HG02588 (cell line): Measurements from ENCODE around the gene CTBP1.
"Not testable (repeated sequence)": the region's sequence is repeated elsewhere in the genome, so short reads cannot be mapped to it uniquely, and the experiment has no call there.

Experiments
- ATAC-seq: cut with Tn5 transposase; IDR thresholded peaks from one replicate; pipeline ENCODE4 v1.9.1; 2021; ENCODE audit warnings: mild to moderate bottlenecking, moderate library complexity; ENCODE audit not compliant: unreplicated experiment

The CTBP1 gene

DNA sequence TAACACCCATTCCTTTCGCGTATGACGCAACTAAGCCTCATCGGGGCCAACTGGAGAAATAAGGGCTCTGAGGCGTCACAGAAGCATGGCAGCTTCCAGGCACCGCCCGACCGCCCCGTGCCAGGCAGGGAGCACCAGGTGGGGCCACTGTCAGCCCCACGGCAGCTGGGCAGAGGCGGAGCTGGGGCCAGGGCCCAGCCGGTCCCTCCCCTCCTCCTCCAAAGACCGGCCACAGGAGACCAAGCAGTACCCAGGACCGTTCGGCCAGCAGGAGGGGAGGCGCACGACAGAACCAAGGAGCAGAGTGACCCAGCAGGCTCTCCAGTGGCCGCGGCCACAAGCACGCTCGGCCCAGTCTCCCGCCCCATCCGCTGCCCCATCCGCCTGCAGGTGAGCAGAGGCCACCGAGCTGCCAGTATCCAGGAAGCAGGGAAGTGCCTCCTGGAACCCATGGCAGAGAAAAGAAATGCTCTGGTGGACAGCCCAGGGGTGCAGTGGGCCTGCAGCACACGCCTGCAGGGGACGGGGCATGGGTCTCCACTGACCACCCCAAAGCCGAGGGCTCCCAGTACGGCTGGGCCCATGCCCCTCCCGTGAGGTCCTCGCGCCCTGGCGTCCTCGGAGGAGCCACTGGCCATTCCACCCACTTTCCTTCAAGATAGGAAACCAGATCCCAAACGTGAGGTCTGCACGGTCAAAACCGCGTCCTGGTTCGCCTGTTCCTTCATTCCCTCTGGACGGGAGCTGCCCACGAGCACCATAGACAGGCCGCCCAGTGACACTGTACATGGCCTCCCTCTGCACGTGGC lies 9.6 kb downstream of the CTBP1 start:
- ATAC-seq, result no peak

DNA sequence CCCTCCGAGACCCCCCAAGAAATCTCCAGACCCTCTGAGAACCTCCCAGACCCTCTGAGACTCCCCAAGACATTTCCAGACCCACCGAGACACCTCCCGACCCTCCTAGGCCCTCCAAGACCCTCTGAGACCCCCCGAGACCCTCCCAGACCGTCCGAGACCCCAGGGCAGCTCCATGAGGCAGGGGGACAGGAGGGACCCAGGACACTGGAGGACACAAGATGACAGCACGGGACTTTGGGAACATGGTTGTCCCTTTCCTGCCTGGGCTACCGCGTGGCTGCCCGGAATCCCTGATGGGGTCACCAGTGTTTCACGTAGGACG lies 10.3 kb downstream of the CTBP1 start:
- ATAC-seq, result no peak

DNA sequence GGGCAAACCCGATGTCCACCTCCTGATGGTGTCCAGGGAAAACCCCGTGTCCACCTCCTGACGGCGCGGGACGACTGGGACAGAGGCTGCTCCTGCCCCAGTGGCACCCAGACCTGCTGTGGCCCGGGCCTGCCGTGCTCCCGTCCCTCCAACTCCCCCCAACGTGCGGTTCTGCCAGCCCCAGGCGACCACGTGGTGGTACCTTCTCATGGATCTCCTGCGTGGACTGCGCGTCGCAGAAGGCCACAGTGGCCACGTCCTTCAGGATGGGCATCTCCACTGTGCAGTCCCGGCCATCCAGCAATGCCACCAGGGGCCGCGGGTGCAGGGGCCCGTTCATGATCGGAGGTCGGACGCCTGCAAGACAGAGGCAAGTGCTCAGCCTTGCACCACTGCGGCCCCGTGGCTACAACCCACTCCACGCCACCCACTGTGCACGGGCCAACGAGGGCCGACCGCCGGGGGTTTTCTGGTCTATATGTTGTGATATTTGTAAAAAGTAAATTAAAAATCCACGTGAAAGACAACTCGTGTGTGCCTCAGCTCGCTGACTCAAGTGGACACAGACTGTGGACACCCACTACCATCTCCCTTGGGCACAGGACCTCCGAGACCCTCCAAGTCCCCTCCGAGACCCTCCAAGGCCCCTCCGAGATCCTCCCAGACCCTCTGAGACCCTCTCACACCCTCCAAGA lies 10.8 kb downstream of the CTBP1 start:
- no peak for ATAC-seq

- not testable (repeated sequence) for ATAC-seq
Measured at GRCh38 chr4:1237261-1237660, 11.7 kb downstream of the CTBP1 start.

DNA sequence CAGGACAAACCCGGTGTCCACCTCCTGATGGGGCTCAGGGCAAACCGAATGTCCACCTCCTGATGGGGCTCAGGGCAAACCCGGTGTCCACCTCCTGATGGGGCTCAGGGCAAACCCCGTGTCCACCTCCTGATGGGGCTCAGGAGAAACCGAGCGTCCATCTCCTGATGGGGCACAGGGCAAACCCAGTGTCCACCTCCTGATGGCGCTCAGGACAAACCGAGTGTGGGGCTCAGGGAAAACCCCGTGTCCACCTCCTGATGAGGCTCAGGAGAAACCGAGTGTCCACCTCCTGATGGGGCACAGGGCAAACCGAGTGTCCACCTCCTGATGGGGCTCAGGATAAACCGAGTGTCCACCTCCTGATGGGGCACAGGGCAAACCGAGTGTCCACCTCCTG lies 12.1 kb downstream of the CTBP1 start:
- not testable (repeated sequence) for ATAC-seq

- ATAC-seq, result no peak
Measured at GRCh38 chr4:1236103-1236641, 12.8 kb downstream of the CTBP1 start.

DNA sequence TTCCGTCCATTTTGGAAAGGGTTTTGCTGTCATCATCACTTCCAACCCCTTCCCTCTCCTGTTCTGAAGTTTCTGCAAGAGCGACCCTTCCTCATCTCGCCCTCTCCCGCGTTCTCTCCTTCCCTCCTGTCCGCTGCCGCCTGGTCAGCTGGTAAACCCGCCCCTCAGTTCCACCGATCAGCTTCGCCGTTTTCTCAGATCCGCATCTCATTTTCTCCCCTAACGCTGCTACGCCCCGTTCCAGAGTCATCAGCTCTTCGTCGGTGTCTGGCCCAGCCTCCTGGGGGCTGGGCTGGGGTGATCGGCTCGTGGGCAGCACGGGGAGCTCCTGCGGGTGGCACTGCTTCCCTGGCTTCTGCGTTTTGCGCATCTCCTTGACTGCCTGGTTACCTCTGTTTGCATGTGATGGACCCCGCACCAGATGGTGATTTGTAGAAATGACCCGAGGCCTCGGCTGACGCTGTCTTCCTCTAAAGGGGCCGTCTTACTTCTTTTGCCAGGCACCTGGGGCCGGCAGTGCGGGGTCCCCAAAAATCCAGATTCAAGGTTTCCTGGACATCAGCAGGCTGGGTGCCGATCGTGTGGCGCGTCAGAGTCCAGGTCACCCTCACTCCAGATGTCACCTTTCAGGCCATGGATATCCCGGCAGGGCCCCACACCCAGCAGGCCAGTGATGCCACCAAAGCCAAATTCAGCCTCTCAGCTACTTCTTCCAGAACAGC lies 13.4 kb downstream of the CTBP1 start:
- ATAC-seq, result no peak

- no peak for ATAC-seq
Measured at GRCh38 chr4:1234811-1235292, 14.1 kb downstream of the CTBP1 start.

DNA sequence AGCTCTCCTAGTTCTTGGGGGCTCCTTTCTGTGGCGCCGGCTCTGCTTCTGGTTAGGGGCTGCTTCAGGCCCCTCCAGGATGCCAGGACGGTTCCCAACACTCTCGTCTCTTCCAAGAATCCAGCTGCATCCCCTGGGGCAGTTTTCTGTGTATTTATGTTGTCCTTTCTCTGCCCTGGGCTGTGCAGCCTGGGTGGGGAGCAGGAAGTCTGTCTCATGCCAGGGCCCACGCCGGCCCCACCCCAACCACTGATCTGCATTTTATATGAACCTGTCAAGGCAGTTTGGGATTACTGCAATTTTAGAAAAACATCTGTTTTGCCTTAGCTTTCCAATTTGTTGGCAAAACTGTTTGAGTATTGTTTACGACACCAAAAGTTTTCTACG lies 14.6 kb downstream of the CTBP1 start:
- no peak for ATAC-seq

- no peak for ATAC-seq
Measured at GRCh38 chr4:1233641-1234308, 15.2 kb downstream of the CTBP1 start.

GRCh38 chr4:1232661-1233621 lies 16.0 kb downstream of the CTBP1 start:
- no peak for ATAC-seq

- ATAC-seq, result no peak
Measured at GRCh38 chr4:1231637-1232360, 17.1 kb downstream of the CTBP1 start.

DNA sequence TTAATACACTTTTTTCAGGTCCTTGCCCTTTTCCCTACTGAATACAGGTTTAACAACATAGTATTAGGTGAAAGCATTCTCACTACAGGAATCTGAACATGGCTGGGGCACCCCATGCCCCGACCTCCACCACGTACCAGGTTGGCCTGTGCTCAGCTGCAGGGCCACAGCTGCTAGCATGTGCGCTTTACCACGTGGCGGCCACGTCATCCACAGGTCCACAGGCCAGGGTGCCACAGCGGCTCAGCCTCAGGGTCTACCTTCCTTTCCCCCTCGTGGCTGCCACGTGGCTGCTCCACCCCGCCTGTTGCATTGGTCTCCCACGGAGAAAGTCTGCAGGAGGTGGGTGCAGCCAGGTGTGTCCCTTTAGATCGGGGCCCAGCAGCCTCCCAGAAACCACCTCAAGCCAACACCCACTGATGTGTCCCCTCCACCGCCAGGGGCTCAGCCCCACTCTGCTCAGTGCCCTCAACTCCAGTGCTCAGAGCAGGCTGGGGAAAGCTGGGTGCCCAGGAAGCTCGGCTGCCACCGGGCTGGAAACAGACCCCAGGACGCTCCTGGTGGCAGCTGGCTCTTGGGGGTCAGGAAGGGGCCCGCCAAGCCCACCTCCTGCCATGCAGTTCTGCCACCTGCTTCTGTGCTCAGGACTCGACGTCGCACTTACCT lies 17.8 kb downstream of the CTBP1 start:
- no peak for ATAC-seq

- ATAC-seq, result no peak
Measured at GRCh38 chr4:1230316-1230715, 18.6 kb downstream of the CTBP1 start.

- ATAC-seq, result no peak
Measured at GRCh38 chr4:1229117-1229849, 19.6 kb downstream of the CTBP1 start.

GRCh38 chr4:1227816-1228215 lies 21.1 kb downstream of the CTBP1 start:
- no peak for ATAC-seq

GRCh38 chr4:1226598-1226997 lies 22.3 kb downstream of the CTBP1 start:
- no peak for ATAC-seq

- ATAC-seq, result no peak
Measured at GRCh38 chr4:1226144-1226481, 22.8 kb downstream of the CTBP1 start.
